HL-60 (cell line): Measurements from ENCODE around the gene PCDHB1.

Experiments used
- CTCF ChIP-seq: IDR thresholded peaks from one replicate; pipeline ENCODE4 v1.5.1; 2011; ENCODE audit warnings: low read length, control low read depth, inconsistent platforms; ENCODE audit not compliant: insufficient read depth
- SPI1 ChIP-seq: IDR thresholded peaks from 2 replicates; pipeline ENCODE4 v1.6.1; 2012; ENCODE audit warnings: low read depth, mild to moderate bottlenecking, borderline replicate concordance

GRCh38 chr5:141041427-141041785 lies 9.8 kb upstream of the PCDHB1 start:
- TF ChIP-seq SPI1, result no peak
- TF ChIP-seq CTCF, result no peak
